AML-193 (cell line): ENCODE results near the gene POLR1B.
"Not testable (repeated sequence)": the region's sequence is repeated elsewhere in the genome, so short reads cannot be mapped to it uniquely, and the experiment has no call there.

ENCODE experiments used
- DNase-seq, 2 experiments: peaks; one replicate each; lab custom pipeline; 2025; lab: John Stamatoyannopoulos, UW

The POLR1B gene

GRCh38 chr2:112600634-112601033 lies 58.4 kb downstream of the POLR1B start:
- no peak for DNase-seq

GRCh38 chr2:112601754-112602153 lies 59.5 kb downstream of the POLR1B start:
- no peak for DNase-seq

GRCh38 chr2:112602917-112603316 lies 60.7 kb downstream of the POLR1B start:
- no peak for DNase-seq

- no peak for DNase-seq
These were observed 61.5 kb downstream of the POLR1B start for GRCh38 chr2:112603731-112604130.

- no peak for DNase-seq
These were observed 62.7 kb downstream of the POLR1B start for GRCh38 chr2:112604952-112605351.

- DNase-seq, result no peak
These were observed 63.7 kb downstream of the POLR1B start for GRCh38 chr2:112605926-112606325.

DNA sequence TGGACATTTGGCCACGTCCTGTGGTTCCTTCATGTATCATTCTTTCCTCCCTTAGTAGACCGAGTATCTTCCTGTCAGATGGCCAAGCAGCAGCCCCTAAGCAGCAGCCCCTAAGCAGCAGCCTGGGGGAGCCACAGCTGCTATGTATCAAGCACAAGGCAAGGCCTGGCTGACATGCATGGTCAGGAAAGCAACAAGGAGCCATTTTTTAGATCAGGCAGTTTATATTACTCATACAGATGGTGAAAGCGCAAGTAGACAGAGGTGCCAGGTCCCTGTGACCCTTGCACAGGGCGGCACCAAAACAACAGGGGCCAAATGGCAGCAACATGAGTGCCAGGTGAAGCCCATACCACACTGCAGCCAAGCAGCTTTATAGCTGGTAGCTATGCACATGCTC lies 64.3 kb downstream of the POLR1B start:
- no peak for DNase-seq

GRCh38 chr2:112607680-112608438 lies 65.6 kb downstream of the POLR1B start:
- DNase-seq, result no peak

- not testable (repeated sequence) for DNase-seq
These were observed 67.1 kb downstream of the POLR1B start for GRCh38 chr2:112609320-112609719.

DNA sequence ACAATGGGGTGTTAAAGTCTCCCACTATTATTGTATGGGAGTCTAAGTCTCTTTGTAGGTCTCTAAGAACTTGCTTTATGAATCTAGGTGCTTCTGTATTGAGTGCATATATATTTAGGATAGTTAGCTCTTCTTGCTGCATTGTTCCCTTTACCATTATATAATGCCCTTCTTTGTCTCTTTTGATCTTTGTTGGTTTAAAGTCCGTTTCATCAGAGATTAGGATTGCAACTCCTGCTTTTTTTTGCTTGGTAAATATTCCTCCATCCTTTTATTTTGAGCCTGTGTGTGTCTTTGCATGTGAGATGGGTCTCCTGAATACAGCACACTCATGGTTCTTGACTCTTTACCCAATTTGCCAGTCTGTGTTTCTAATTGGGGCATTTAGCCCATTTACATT lies 70.0 kb downstream of the POLR1B start:
- DNase-seq, result not testable (repeated sequence)

DNA sequence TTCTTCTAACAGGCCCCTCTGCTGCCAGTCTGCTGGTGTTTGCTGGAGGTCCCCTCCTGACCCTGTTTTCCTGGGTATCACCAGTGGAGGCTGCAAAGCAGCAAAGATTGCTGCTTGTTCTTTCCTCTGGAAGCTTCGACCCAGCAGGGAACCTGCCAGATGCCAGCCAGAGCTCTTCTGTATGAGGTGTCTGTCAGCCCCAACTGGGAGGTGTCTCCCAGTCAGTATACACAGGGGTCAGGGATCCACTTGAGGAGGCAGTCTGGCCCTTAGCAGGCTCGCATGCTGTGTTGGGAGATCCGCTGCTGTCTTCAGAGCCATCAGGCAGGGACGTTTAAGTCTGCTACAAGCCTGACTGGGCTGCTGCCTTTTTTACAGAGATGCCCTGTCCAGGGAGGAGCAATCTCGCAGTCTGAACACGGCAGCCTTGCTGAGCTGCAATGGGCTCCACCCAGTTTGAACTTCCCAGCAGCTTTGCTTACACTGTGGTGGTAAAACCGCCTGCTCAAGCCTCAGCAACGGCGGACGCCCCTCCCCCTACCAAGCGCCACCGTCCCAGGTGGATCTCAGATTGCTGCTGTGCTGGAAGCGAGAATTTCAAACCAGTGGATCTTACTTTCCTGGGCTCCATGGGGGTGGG lies 72.1 kb downstream of the POLR1B start:
- no peak for DNase-seq

DNA sequence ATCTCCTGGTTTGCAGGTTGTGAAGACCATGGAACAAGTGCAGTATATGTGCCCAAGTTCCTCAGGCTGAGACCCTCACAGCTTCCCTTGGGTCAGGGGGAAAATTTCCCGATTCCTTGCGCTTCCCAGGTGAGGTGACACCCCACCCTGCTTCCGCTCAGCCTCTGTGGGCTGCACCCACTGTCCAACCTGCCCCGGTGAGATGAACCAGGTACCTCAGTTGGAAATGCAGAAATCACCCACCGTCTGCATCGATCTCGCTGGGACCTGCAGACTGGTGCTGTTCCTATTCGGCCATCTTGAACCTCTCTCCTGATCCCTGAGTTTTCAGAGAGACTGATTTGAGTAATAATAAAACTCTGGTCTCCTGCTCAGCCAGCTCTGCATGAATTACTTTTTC lies 72.8 kb downstream of the POLR1B start:
- DNase-seq, result no peak

DNA sequence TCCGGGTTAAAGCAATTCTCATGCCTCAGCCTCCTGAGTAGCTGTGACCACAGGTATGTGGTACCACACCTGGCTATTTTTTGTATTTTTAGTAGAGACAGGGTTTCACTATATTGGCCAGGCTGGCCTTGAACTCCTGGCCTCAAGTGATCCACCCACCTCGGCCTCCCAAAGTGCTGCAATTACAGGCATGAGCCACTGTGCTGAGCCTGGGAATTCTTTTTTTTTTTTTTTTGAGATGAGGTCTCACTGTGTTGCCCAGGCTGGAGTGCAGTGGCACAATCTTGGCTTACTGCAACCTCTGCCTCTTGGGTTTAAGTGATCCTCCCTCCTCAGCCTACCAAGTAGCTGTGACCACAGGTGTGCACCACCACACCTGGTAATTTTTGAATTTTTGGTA lies 73.5 kb downstream of the POLR1B start:
- DNase-seq, result not testable (repeated sequence)

- DNase-seq, result no peak
These were observed 76.1 kb downstream of the POLR1B start for GRCh38 chr2:112618383-112618782.

DNA sequence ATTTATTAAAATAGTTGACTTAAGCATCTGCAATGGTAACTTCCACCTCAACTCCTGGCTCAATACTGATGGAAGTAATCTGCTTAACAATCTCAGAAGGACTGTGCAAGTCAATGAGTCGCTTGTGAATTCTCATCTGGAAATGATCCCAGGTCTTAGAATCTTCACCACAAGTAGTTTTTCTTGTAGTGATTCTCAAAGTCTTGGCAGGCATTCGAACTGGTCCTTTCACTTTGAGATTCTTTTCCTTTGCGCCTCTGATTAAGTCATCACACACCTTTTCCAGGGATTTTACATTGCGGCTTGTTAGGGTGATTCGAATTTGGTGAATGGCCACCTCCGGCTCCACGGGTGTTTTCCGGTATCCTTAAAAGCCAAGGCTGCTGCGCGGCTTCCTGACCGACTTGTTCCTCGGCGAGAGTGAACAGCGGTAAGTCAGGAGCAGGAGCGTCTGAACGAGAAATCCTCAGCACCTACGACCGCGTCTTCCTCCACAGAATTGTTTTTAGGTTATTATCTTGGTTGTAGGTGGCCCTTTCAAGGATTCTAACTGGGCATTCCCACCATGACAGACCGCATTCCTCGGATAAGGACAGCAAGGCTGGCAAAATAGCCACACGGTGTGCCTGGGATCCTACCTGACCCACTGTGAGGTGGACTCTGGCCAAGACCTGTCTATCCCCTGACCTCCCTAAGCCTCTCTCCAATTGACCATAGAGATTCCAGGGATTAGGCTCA lies 79.7 kb downstream of the POLR1B start:
- DNase-seq, result no peak

- peak; percentile 33 to 35 for DNase-seq
These were observed 80.2 kb downstream of the POLR1B start for GRCh38 chr2:112622528-112622849.

- DNase-seq, result peak in 1 of 2 experiments; percentile 22
These were observed 81.9 kb downstream of the POLR1B start for GRCh38 chr2:112623913-112624777.

DNA sequence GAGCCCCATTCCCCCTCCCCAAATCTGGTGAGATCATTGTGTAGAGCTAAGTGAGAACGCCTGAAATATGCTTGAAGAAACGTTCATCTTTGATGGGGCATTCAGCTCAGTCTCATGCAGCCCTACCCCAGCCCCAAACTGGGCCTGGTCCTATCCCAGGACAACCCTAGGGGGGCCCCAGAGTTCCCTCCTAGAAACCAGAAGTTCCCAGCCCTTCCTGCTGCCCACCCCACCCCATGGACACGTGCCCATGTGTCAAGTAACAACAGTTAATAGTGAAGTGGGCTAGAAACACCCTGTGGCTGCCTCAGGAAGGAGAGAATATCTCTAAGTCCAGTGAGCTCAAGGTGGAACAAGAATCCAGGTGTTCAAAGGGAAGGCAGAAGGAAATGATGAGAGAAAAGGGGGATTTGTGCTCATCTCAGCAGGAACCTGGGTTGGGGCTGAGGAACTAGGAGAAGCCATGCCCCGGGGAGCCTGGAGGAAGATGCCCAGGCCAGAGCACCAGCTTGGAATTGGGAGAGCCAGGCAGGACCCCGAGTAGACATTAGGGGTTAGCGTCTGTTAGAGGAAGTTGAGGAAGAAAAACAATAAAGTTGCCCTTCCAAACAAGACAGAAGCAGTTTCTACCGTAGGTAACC lies 83.3 kb downstream of the POLR1B start:
- DNase-seq, result no peak

DNA sequence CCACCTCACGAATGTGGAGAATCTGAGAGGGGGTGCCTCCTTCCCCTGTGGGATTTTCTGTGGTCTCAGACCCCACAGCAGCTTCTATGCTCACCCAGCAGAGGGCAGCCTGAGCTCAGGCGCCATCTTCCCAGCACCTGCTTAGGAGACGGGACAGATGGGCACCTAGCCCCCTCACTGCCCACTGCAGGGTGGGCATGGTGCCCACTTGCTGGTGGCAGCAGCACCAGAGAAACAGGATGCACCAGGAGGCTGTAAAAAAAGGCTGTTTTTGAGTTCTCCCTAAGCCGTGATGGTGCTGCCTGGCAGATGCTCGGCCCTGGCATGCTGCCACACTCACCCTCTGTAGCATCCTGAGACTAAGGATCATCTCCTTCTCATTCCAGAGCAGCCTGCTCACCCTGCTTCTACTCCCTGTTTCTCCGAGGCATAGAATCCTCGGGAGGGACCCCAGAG lies 84.4 kb downstream of the POLR1B start:
- peak; percentile 56 to 74 for DNase-seq
